HepG2 (cell line): ENCODE measurements around the gene STUB1. TPM values are rescaled to one million over a fixed set of nuclear protein-coding genes. Genes with fewer than 3 reads are reported as not detected.

ENCODE experiments used
- ATAC-seq: fragments of 200-7000 bp; cut with Tn5 transposase; 3 replicates; pipeline ENCODE4 v1.9.1; 2020; ENCODE audit warnings: mild to moderate bottlenecking, moderate library complexity
- BruUV-seq: library from RNA; stranded (reverse); fragments of 400-500 nt; replicated peaks from 2 replicates; lab custom pipeline; 2021; lab: Mats Ljungman, UMichigan
- CTCF ChIA-PET: fragments of 300-600 bp; formaldehyde crosslinking; extraction: SDS; loops from one replicate; lab custom pipeline; 2021; ENCODE audit warnings: low total read pairs, inconsistent platforms, low intra/inter-chr PET ratio; lab: Yijun Ruan, JAX
- POLR2A ChIA-PET: fragments of 350-600 bp; sonication (Branson Sonifier 250); formaldehyde crosslinking; loops from one replicate; lab custom pipeline; 2020; ENCODE audit warnings: antibody characterized with exemption, inconsistent platforms; lab: Yijun Ruan, JAX
- DNase-seq: peaks from one replicate; pipeline ENCODE4 v3.0.0-alpha.2; 2015; ENCODE audit warnings: low spot score
- FAIRE-seq: peaks from 3 replicates; lab custom pipeline; 2011; peaks lifted over from hg19 to GRCh38; lab: Jason Lieb, UNC
- H2AFZ ChIP-seq: one replicate; pipeline ENCODE4 v1.6.1; 2011; ENCODE audit warnings: low read length, inconsistent platforms
- H3K27ac ChIP-seq: fragments of 300-600 bp; 3 replicates; pipeline ENCODE4 v1.8.0; 2011; ENCODE audit warnings: mixed run types, mild to moderate bottlenecking, mixed read lengths, low read length, inconsistent platforms; ENCODE audit not compliant: insufficient read depth; ENCODE audit errors: extremely low read length
- H3K27me3 ChIP-seq, 2 experiments: fragments of 200-600 bp in 1 of 2; 2 replicates in 1 of 2; 3 replicates in 1 of 2; pipeline versions ENCODE4 v1.6.0 to v1.8.0; 2011; ENCODE audit warnings: low read length in 2 of 2, mild to moderate bottlenecking in 2 of 2, moderate library complexity in 2 of 2, inconsistent platforms in 1 of 2; ENCODE audit not compliant: insufficient read depth in 2 of 2, control insufficient read depth in 1 of 2
- H3K36me3 ChIP-seq, 2 experiments: fragments of 200-600 bp in 1 of 2; replicated peaks in 1 of 2; 2 replicates in 1 of 2; 3 replicates in 1 of 2; pipeline versions ENCODE4 v1.5.1 to v1.8.0; 2011; ENCODE audit warnings: low read length in 2 of 2, inconsistent platforms in 1 of 2; ENCODE audit not compliant: insufficient read depth in 2 of 2, control insufficient read depth in 1 of 2
- H3K4me1 ChIP-seq: 2 replicates; pipeline ENCODE4 v1.5.1; 2012; ENCODE audit warnings: low read length, inconsistent platforms; ENCODE audit not compliant: insufficient read depth
- H3K4me2 ChIP-seq: 2 replicates; pipeline ENCODE4 v1.6.0; 2011; ENCODE audit warnings: low read depth, low read length, inconsistent platforms
- H3K4me3 ChIP-seq, 3 experiments: fragments of 200-600 bp in 1 of 3; sonication (generic), shearing (Covaris generic) in 1 of 3; replicated peaks in 1 of 3; 2 replicates each; pipeline ENCODE4 v1.5.1; 2011 to 2016; ENCODE audit warnings: low read length in 3 of 3, inconsistent platforms in 2 of 3, low read depth in 2 of 3, mild to moderate bottlenecking in 2 of 3, control low read depth in 1 of 3, mixed read lengths in 1 of 3; ENCODE audit not compliant: insufficient read depth in 1 of 3
- H3K79me2 ChIP-seq: one replicate; pipeline ENCODE4 v1.6.1; 2011; ENCODE audit warnings: low read length, inconsistent platforms; ENCODE audit not compliant: insufficient read depth
- H3K9ac ChIP-seq: 2 replicates; pipeline ENCODE4 v1.6.0; 2011; ENCODE audit warnings: mild to moderate bottlenecking, low read depth, low read length, inconsistent platforms; ENCODE audit not compliant: insufficient read depth
- H3K9me3 ChIP-seq: 2 replicates; pipeline ENCODE4 v1.5.1; 2012; ENCODE audit warnings: mild to moderate bottlenecking, low read length
- H4K20me1 ChIP-seq: 2 replicates; pipeline ENCODE4 v1.6.0; 2011; ENCODE audit warnings: inconsistent platforms, mild to moderate bottlenecking, low read length, moderate library complexity; ENCODE audit not compliant: insufficient read depth
- HNRNPL ChIP-seq: fragments of 200-400 bp; formaldehyde crosslinking; IDR thresholded peaks from 2 replicates; pipeline ENCODE4 v1.6.1; 2017; ENCODE audit warnings: mild to moderate bottlenecking, low read depth, low read length
- RFX1 ChIP-seq: fragments of 450-650 bp; IDR thresholded peaks from 2 replicates; pipeline ENCODE4 v1.6.1; 2017
- ZBTB38 ChIP-seq: sonication (generic); formaldehyde crosslinking; IDR thresholded peaks from 2 replicates; pipeline ENCODE4 v1.5.1; 2020; ENCODE audit warnings: mild to moderate bottlenecking, missing genetic modification reagents
- ZNF350 ChIP-seq: sonication (generic); formaldehyde crosslinking; IDR thresholded peaks from 2 replicates; pipeline ENCODE4 v1.4.0; 2020; ENCODE audit warnings: mild to moderate bottlenecking, low read depth, missing genetic modification reagents, borderline replicate concordance
- WGBS: methylation state at CpG from one replicate; pipeline ENCODE4 v1.1.6; 2017; ENCODE audit warnings: low lambda C conversion rate; 5-methylcytosine and 5-hydroxymethylcytosine counted together
- in situ Hi-C: cut with HindIII; loops from 2 replicates; pipeline ENCODE4 v1.10.0; 2017; ENCODE audit warnings: low pct_unique_long_range_greater_than_20kb; ENCODE audit not compliant: extremely low pct_ligation_motif_present
- intact Hi-C: fragments of 100-400 bp; cut with micrococcal nuclease; formaldehyde crosslinking; loops from one replicate; pipeline ENCODE4 v1.10.0; 2022; ENCODE audit not compliant: unreplicated experiment
- polyA plus RNA-seq, 8 experiments: library from polyadenylated mRNA; depleted of rRNA in 3 of 8; stranded (reverse) in 7 of 8; unstranded in 1 of 8; fragments of >200 nt; fragmentation: Illumina TruSeq in 4 of 8; extraction: Trizol in 4 of 8; gene quantifications; 2 replicates each; pipeline versions ENCODE4 v1.2.1 to v1.2.3, GENCODE V29; 2011 to 2016; ENCODE audit warnings: low read depth in 4 of 8, missing spikeins in 1 of 8, mixed read lengths in 1 of 8; ENCODE audit not compliant: insufficient read depth in 1 of 8
- total RNA-seq, 5 experiments: library from RNA; depleted of rRNA; stranded (reverse); fragments of >200 nt; fragmentation: Illumina TruSeq; extraction: Trizol; gene quantifications; 2 replicates each; pipeline ENCODE4 v1.2.3, GENCODE V29; 2016; ENCODE audit warnings: low read depth in 1 of 5
- TF ChIP-seq, protein P1 (sequence below): sonication (generic); formaldehyde crosslinking; IDR thresholded peaks from 2 replicates; pipeline ENCODE4 v1.8.1; 2022; ENCODE audit warnings: low read depth, mild to moderate bottlenecking, missing genetic modification reagents

The STUB1 gene
- total and polyA plus RNA-seq, 2 of the 13 experiments (the other 11 are each of a cell fraction or from before 2014, with no cell fraction given) = 52.9 to 78.2 TPM

DNA sequence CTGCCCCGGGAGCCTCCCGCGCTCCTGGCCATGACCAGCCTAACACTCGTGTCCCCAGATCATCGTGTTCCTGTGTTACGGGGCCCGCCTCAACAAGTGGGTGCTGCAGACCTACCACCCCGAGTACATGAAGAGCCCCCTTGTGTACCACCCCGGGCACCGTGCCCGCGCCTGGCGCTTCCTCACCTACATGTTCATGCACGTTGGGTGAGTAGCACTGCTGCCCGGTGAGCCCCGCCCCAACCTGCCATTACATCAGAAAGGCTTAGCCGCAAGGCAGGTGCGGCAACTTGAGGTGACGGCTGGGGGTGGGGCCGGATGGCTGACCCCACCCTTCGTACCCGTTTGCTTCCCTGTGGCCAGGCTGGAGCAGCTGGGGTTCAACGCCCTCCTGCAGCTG, 3.3 kb upstream of the STUB1 start (continued):
- TF ChIP-seq, protein P1, sequence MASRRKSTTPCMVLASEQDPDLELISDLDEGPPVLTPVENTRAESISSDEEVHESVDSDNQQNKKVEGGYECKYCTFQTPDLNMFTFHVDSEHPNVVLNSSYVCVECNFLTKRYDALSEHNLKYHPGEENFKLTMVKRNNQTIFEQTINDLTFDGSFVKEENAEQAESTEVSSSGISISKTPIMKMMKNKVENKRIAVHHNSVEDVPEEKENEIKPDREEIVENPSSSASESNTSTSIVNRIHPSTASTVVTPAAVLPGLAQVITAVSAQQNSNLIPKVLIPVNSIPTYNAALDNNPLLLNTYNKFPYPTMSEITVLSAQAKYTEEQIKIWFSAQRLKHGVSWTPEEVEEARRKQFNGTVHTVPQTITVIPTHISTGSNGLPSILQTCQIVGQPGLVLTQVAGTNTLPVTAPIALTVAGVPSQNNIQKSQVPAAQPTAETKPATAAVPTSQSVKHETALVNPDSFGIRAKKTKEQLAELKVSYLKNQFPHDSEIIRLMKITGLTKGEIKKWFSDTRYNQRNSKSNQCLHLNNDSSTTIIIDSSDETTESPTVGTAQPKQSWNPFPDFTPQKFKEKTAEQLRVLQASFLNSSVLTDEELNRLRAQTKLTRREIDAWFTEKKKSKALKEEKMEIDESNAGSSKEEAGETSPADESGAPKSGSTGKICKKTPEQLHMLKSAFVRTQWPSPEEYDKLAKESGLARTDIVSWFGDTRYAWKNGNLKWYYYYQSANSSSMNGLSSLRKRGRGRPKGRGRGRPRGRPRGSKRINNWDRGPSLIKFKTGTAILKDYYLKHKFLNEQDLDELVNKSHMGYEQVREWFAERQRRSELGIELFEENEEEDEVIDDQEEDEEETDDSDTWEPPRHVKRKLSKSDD = peak; percentile 40; the same call in 1 of the 2 replicates
- peak; percentile 87 for TF ChIP-seq HNRNPL

DNA sequence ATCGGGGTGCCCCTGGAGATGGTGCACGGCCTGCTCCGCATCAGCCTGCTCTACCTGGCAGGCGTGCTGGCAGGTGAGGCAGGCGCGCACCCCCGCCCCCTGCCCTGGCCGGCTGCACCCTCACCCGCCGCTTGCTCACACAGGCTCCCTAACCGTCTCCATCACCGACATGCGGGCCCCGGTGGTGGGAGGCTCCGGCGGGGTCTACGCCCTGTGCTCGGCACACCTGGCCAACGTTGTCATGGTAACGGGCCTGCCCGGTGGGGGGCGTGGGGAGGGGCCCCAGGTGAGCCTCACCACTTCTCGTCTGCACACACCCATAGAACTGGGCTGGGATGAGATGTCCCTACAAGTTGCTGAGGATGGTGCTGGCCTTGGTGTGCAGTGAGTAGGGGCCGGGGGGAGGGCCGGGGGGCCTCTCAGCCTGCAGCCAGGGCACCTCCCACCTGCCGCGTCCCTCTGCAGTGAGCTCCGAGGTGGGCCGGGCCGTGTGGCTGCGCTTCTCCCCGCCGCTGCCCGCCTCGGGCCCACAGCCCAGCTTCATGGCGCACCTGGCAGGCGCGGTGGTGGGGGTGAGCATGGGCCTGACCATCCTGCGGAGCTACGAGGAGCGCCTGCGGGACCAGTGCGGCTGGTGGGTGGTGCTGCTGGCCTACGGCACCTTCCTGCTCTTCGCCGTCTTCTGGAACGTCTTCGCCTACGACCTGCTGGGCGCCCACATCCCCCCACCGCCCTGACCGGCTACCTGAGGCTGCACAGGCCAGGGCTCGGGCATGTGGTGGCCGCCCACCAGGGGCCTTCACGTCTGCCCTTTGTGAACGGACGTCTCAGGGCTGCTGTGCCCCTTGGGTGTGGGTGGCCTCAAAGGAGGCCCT, 2.7 kb upstream of the STUB1 start:
- Histone ChIP-seq H2AFZ (no peak overlapping the region), H3K27me3 (no peaks in the 10 kb centered on the region; a peak in 1 of 5 replicates), H3K36me3 (peaks cover 12 to 24% of the 10 kb centered on the region in 2 experiments; a peak in 4 of 5 replicates), H3K27ac (no peak overlapping the region), H4K20me1 (0 out of 2 replicates have a peak, but pooled peaks cover 3% of the 10 kb centered on the region), H3K9me3 (no peaks in the 10 kb centered on the region), H3K9ac (no peak overlapping the region), H3K4me1 (peaks cover 48% of the 10 kb centered on the region), H3K79me2 (peaks cover 16% of the 10 kb centered on the region), H3K4me2 (no peak overlapping the region), H3K4me3 (no peak overlapping the region)
- 94% methylated on average over 39 of the region's 57 CpGs for WGBS
- intact Hi-C loops (no loop called here), in situ Hi-C loops (no loop called here)
- no peak for ATAC-seq
- TF ChIP-seq ZBTB38 (CRISPR knock-in tag) = no peak
- no peak for TF ChIP-seq ZNF350 (CRISPR knock-in tag)
- peak; percentile 52; the same call in 1 of the 2 replicates for TF ChIP-seq RFX1
- ChIA-PET CTCF (no interaction called here), POLR2A (interaction anchor here (4.4 kb wide), 1 partner anchor 12 kb away, joined by 34 read pairs; the partner anchor contains the start of gene WDR24)
- DNase-seq = no peak
- FAIRE-seq = no peak
- no TSS peak for BruUV-seq
